CD4-positive, alpha-beta T cell (primary cell): ENCODE results near the gene SLC9A5. TPM values are rescaled to one million over a fixed set of nuclear protein-coding genes. Genes with fewer than 3 reads are reported as not detected.

Experiments
- ATAC-seq: fragments of 200-7000 bp; cut with Tn5 transposase; one replicate; pipeline ENCODE4 v1.10.0; 2022; ENCODE audit warnings: mild to moderate bottlenecking; ENCODE audit not compliant: poor library complexity
- CTCF ChIA-PET: fragments of 350-600 bp; sonication (Branson Sonifier 250); formaldehyde crosslinking; loops from one replicate; lab custom pipeline; 2021; ENCODE audit warnings: antibody characterized with exemption, inconsistent platforms; lab: Charles Lee
- POLR2A ChIA-PET: fragments of 350-600 bp; sonication (Branson Sonifier 250); formaldehyde crosslinking; loops from one replicate; lab custom pipeline; 2021; ENCODE audit warnings: antibody characterized with exemption, inconsistent platforms; lab: Charles Lee
- DNase-seq, 14 experiments: peaks; one replicate each; pipeline ENCODE4 v3.0.0-alpha.2; 2013 to 2020; ENCODE audit warnings: mixed read lengths in 2 of 14
- H3K27ac ChIP-seq, 2 donors: one replicate each; pipeline versions ENCODE4 v1.5.1 to v1.7.0; 2013; ENCODE audit warnings: low read length in 2 of 2, low read depth in 1 of 2, mild to moderate bottlenecking in 1 of 2
- H3K27me3 ChIP-seq, 2 experiments: 1 replicate in 1 of 2; 2 replicates in 1 of 2; pipeline versions ENCODE4 v1.6.1 to v1.7.0; 2013; ENCODE audit warnings: low read length in 2 of 2, control low read depth in 1 of 2, mild to moderate bottlenecking in 1 of 2, moderate library complexity in 1 of 2; ENCODE audit not compliant: insufficient read depth in 2 of 2, control insufficient read depth in 1 of 2
- H3K36me3 ChIP-seq: one replicate; pipeline ENCODE4 v1.6.1; 2013; ENCODE audit warnings: low read length, control low read depth; ENCODE audit not compliant: insufficient read depth
- H3K4me1 ChIP-seq: one replicate; pipeline ENCODE4 v1.6.1; 2013; ENCODE audit warnings: low read length, control low read depth; ENCODE audit not compliant: insufficient read depth
- H3K4me3 ChIP-seq: one replicate; pipeline ENCODE4 v1.5.1; 2013; ENCODE audit warnings: mild to moderate bottlenecking, low read length, moderate library complexity
- H3K9me3 ChIP-seq, 2 experiments: 1 replicate in 1 of 2; 2 replicates in 1 of 2; pipeline versions ENCODE4 v1.6.1 to v1.7.0; 2013; ENCODE audit warnings: low read length in 2 of 2, mild to moderate bottlenecking in 2 of 2, control low read depth in 1 of 2, moderate library complexity in 1 of 2; ENCODE audit not compliant: control insufficient read depth in 1 of 2, insufficient read depth in 1 of 2
- H3K27ac Mint-ChIP-seq: one replicate; pipeline ENCODE4 v1.8.0; 2020; ENCODE audit warnings: mixed read lengths
- H3K27me3 Mint-ChIP-seq: one replicate; pipeline ENCODE4 v1.8.0; 2021; ENCODE audit warnings: mixed read lengths
- H3K36me3 Mint-ChIP-seq: one replicate; pipeline ENCODE4 v1.8.0; 2021; ENCODE audit warnings: low read depth, mixed read lengths
- H3K4me1 Mint-ChIP-seq: one replicate; pipeline ENCODE4 v1.8.0; 2021; ENCODE audit warnings: low read depth, mixed read lengths
- H3K4me3 Mint-ChIP-seq: one replicate; pipeline ENCODE4 v1.8.0; 2020; ENCODE audit warnings: mild to moderate bottlenecking, mixed read lengths
- H3K9me3 Mint-ChIP-seq: one replicate; pipeline ENCODE4 v1.8.0; 2020; ENCODE audit warnings: mixed read lengths
- intact Hi-C, 2 experiments: fragments of 100-400 bp; cut with DNase I in 1 of 2; cut with micrococcal nuclease in 1 of 2; formaldehyde crosslinking; loops; one replicate each; pipeline versions ENCODE4 v1.15.1 to v1.9.0; 2023 to 2025; cut with DNase I, micrococcal nuclease
- total RNA-seq, 174 experiments: library from RNA in 2 of 174; stranded (reverse) in 2 of 174; gene quantifications; one replicate each; pipeline ENCODE4 v1.2.3 and lab custom pipeline; 2021 to 2026
- TF ChIP-seq, protein P1 (sequence below): fragments of 200-600 bp; IDR thresholded peaks from one replicate; pipeline ENCODE4 v1.8.0; 2022; ENCODE audit warnings: antibody characterized with exemption, mild to moderate bottlenecking

Gene SLC9A5
- total RNA-seq, 2 experiments from 2014 or later: 3.1 TPM

- Mint-ChIP-seq H3K27ac (no peak overlapping the region), H3K36me3 (no peaks in the 10 kb centered on the region), H3K4me1 (peaks cover 37% of the 10 kb centered on the region), H3K4me3 (peak overlapping the region; percentile 88), H3K9me3 (no peaks in the 10 kb centered on the region), H3K27me3 (peaks cover 13% of the 10 kb centered on the region)
- intact Hi-C loops: loop anchor here (5.0 to 10.0 kb wide), 3 partner anchors 142 to 835 kb away; partner anchors contain the start of genes NFATC3 (in 1 of the 2), PHAF1 (in 1 of the 2), RANBP10 (in 1 of the 2) and TSNAXIP1 (in 1 of the 2)
- H3K27me3 ChIP-seq: peaks cover 0 to 6% of the 10 kb centered on the region in 2 experiments
- no peak overlapping the region for H3K27ac ChIP-seq
- H3K9me3 ChIP-seq: no peaks in the 10 kb centered on the region
- H3K4me1 ChIP-seq: peaks cover 53% of the 10 kb centered on the region
- H3K36me3 ChIP-seq: no peaks in the 10 kb centered on the region
- ChIA-PET CTCF (no interaction called here), POLR2A (interaction anchor here (0.7 to 6.2 kb wide), 4 partner anchors 11 to 26 kb away, joined by 3 to 81 read pairs (median 3); partner anchors contain the start of gene TMEM208)
- TF ChIP-seq, protein P1, sequence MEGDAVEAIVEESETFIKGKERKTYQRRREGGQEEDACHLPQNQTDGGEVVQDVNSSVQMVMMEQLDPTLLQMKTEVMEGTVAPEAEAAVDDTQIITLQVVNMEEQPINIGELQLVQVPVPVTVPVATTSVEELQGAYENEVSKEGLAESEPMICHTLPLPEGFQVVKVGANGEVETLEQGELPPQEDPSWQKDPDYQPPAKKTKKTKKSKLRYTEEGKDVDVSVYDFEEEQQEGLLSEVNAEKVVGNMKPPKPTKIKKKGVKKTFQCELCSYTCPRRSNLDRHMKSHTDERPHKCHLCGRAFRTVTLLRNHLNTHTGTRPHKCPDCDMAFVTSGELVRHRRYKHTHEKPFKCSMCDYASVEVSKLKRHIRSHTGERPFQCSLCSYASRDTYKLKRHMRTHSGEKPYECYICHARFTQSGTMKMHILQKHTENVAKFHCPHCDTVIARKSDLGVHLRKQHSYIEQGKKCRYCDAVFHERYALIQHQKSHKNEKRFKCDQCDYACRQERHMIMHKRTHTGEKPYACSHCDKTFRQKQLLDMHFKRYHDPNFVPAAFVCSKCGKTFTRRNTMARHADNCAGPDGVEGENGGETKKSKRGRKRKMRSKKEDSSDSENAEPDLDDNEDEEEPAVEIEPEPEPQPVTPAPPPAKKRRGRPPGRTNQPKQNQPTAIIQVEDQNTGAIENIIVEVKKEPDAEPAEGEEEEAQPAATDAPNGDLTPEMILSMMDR: no peak
- peak overlapping the region; percentile 87 for H3K4me3 ChIP-seq
- DNase-seq: peak in 1 of 14 experiments; percentile 23
- ATAC-seq: no peak
Observed at GRCh38 chr16:67249178-67250044, 632 bp downstream of the SLC9A5 start.

- CTCF ChIA-PET: no interaction called here
- TF ChIP-seq, protein P1: no peak
- no peak for ATAC-seq
- Histone ChIP-seq H3K27me3 (peaks cover 0 to 6% of the 10 kb centered on the region in 2 experiments), H3K36me3 (no peaks in the 10 kb centered on the region), H3K27ac (no peak overlapping the region), H3K4me1 (peaks cover 47% of the 10 kb centered on the region), H3K9me3 (no peaks in the 10 kb centered on the region), H3K4me3 (no peak overlapping the region)
- no peaks in the 10 kb centered on the region for H3K9me3 Mint-ChIP-seq
- peak overlapping the region; percentile 88 for H3K4me3 Mint-ChIP-seq
- POLR2A ChIA-PET: interaction anchor here (6.2 kb wide), 1 partner anchor 22 kb away, joined by 81 read pairs; the partner anchor contains the start of gene TMEM208
- H3K27ac Mint-ChIP-seq: no peak overlapping the region
- peaks cover 31% of the 10 kb centered on the region for H3K4me1 Mint-ChIP-seq
- peak in 1 of 14 experiments; percentile 5 for DNase-seq
- intact Hi-C loops: no loop called here
- no peaks in the 10 kb centered on the region for H3K36me3 Mint-ChIP-seq
- H3K27me3 Mint-ChIP-seq: peaks cover 13% of the 10 kb centered on the region
Observed at GRCh38 chr16:67250045-67250327, 1.2 kb downstream of the SLC9A5 start.

GRCh38 chr16:67252609-67253497 lies 4.1 kb downstream of the SLC9A5 start:
- no peaks in the 10 kb centered on the region for H3K36me3 ChIP-seq
- H3K4me1 ChIP-seq: peaks cover 22% of the 10 kb centered on the region
- H3K27ac ChIP-seq: no peak overlapping the region
- no peaks in the 10 kb centered on the region for H3K9me3 Mint-ChIP-seq
- no peak overlapping the region for H3K4me3 ChIP-seq
- POLR2A ChIA-PET: interaction anchor here (0.6 kb wide), 1 partner anchor 95 kb away, joined by 5 read pairs; no protein-coding TSS in a partner anchor
- no peaks in the 10 kb centered on the region for H3K9me3 ChIP-seq
- H3K4me3 Mint-ChIP-seq: no peak overlapping the region
- H3K27ac Mint-ChIP-seq: no peak overlapping the region
- peaks cover 18% of the 10 kb centered on the region for H3K4me1 Mint-ChIP-seq
- DNase-seq (peak in 1 of 14 experiments; percentile 6), ATAC-seq (no peak)
- peaks cover 6 to 7% of the 10 kb centered on the region in 2 experiments for H3K27me3 ChIP-seq
- intact Hi-C loops: no loop called here
- CTCF ChIA-PET: interaction anchor here (0.6 kb wide), 1 partner anchor 159 kb away, joined by 7 read pairs; no protein-coding TSS in a partner anchor
- no peaks in the 10 kb centered on the region for H3K36me3 Mint-ChIP-seq
- TF ChIP-seq, protein P1: no peak
- peaks cover 21% of the 10 kb centered on the region for H3K27me3 Mint-ChIP-seq
